Suprapubic skin (tissue), 4 donors: ENCODE results near the gene KLF13.

Source experiments
- CTCF ChIP-seq, 2 donors: fragments of 200-600 bp in 1 of 2; fragments of 450-650 bp in 1 of 2; sonication (generic) in 1 of 2; IDR thresholded peaks; one replicate each; pipeline ENCODE4 v1.5.1; 2016 to 2019; ENCODE audit warnings: antibody characterized with exemption in 2 of 2, mild to moderate bottlenecking in 1 of 2, moderate library complexity in 1 of 2
- EP300 ChIP-seq: sonication (generic); formaldehyde crosslinking; IDR thresholded peaks from one replicate; pipeline ENCODE4 v1.6.1; 2017; ENCODE audit warnings: antibody characterized with exemption
- POLR2A ChIP-seq, 2 donors: fragments of 450-650 bp; IDR thresholded peaks; one replicate each; pipeline ENCODE4 v1.6.1; 2017; ENCODE audit warnings: antibody characterized with exemption in 2 of 2, mild to moderate bottlenecking in 2 of 2, moderate library complexity in 2 of 2
- POLR2AphosphoS5 ChIP-seq, 3 donors: sonication (generic); formaldehyde crosslinking; IDR thresholded peaks; one replicate each; pipeline ENCODE4 v1.6.1; 2017; ENCODE audit warnings: antibody characterized with exemption in 3 of 3

- TF ChIP-seq CTCF (IDR thresholded peaks at IDR 0.05) (no peak), EP300 (no peak), POLR2AphosphoS5 (IDR thresholded peaks at IDR 0.05) (no peak), POLR2A (IDR thresholded peaks at IDR 0.05) (no peak)
Measured at GRCh38 chr15:31305375-31305774, 21.3 kb upstream of the KLF13 start.
